DMS53 (cell line): ENCODE results near the gene DOCK4.
"Not testable (repeated sequence)": the region's sequence is repeated elsewhere in the genome, so short reads cannot be mapped to it uniquely, and the experiment has no call there.

ENCODE experiments used
- DNase-seq: peaks from one replicate; lab custom pipeline; 2025; lab: John Stamatoyannopoulos, UW

Gene DOCK4

GRCh38 chr7:111953611-111954010, 252.6 kb downstream of the DOCK4 start:
- DNase-seq, result peak; percentile 67

GRCh38 chr7:111952783-111953182, 253.4 kb downstream of the DOCK4 start:
- no peak for DNase-seq

- DNase-seq, result no peak
These were observed 255.1 kb downstream of the DOCK4 start for GRCh38 chr7:111951052-111951451.

- peak; percentile 52 for DNase-seq
These were observed 263.6 kb downstream of the DOCK4 start for GRCh38 chr7:111942450-111943081.

- DNase-seq, result no peak
These were observed 269.0 kb downstream of the DOCK4 start for GRCh38 chr7:111937163-111937562.

GRCh38 chr7:111933609-111934008, 272.6 kb downstream of the DOCK4 start:
- no peak for DNase-seq

- DNase-seq, result no peak
These were observed 274.2 kb downstream of the DOCK4 start for GRCh38 chr7:111931958-111932357.

GRCh38 chr7:111931016-111931517, 275.1 kb downstream of the DOCK4 start:
- peak; percentile 35 for DNase-seq

GRCh38 chr7:111929264-111929663, 276.9 kb downstream of the DOCK4 start:
- DNase-seq, result no peak

GRCh38 chr7:111927353-111928019, 278.7 kb downstream of the DOCK4 start:
- no peak for DNase-seq

- no peak for DNase-seq
These were observed 285.9 kb downstream of the DOCK4 start for GRCh38 chr7:111920329-111920728.

- no peak for DNase-seq
These were observed 286.5 kb downstream of the DOCK4 start for GRCh38 chr7:111919631-111920179.

- no peak for DNase-seq
These were observed 287.0 kb downstream of the DOCK4 start for GRCh38 chr7:111919164-111919563.

- DNase-seq, result no peak
These were observed 287.7 kb downstream of the DOCK4 start for GRCh38 chr7:111918461-111918860.

GRCh38 chr7:111917404-111917803, 288.8 kb downstream of the DOCK4 start:
- DNase-seq, result not testable (repeated sequence)

GRCh38 chr7:111914291-111914690, 291.9 kb downstream of the DOCK4 start:
- DNase-seq, result no peak

- no peak for DNase-seq
These were observed 294.8 kb downstream of the DOCK4 start for GRCh38 chr7:111911166-111911961.

GRCh38 chr7:111910656-111911055, 295.5 kb downstream of the DOCK4 start:
- no peak for DNase-seq

GRCh38 chr7:111908673-111909072, 297.5 kb downstream of the DOCK4 start:
- DNase-seq, result not testable (repeated sequence)

- no peak for DNase-seq
These were observed 302.4 kb downstream of the DOCK4 start for GRCh38 chr7:111903797-111904196.

GRCh38 chr7:111903016-111903415, 303.2 kb downstream of the DOCK4 start:
- no peak for DNase-seq

- no peak for DNase-seq
These were observed 305.9 kb downstream of the DOCK4 start for GRCh38 chr7:111900283-111900682.
